Lung (tissue), 12 donors: Measurements from ENCODE around the gene MAP3K2. TPM values are rescaled to one million over a fixed set of nuclear protein-coding genes. Genes with fewer than 3 reads are reported as not detected.
A peak's percentile ranks its signal among the peaks of the same experiment; 100 is the strongest.

Source experiments
- ATAC-seq: fragments of 200-7000 bp; cut with Tn5 transposase; one replicate; pipeline ENCODE4 v1.9.1; 2020; ENCODE audit warnings: moderate number of reproducible peaks; ENCODE audit not compliant: insufficient read depth, low FRiP score
- DNase-seq, 3 donors: peaks; one replicate each; pipeline ENCODE4 v3.0.0-alpha.2; 2013 to 2017
- H3K27ac ChIP-seq, 2 donors: one replicate each; pipeline ENCODE4 v1.5.1; 2013; ENCODE audit warnings: mild to moderate bottlenecking in 2 of 2, moderate library complexity in 2 of 2, control low read depth in 1 of 2, inconsistent platforms in 1 of 2, low read depth in 1 of 2, low read length in 1 of 2
- H3K27me3 ChIP-seq, 3 donors: one replicate each; pipeline ENCODE4 v1.5.1; 2013; ENCODE audit warnings: low read length in 2 of 3; ENCODE audit not compliant: control insufficient read depth in 3 of 3, insufficient read depth in 3 of 3
- H3K36me3 ChIP-seq, 4 donors: one replicate each; pipeline ENCODE4 v1.5.1; 2013; ENCODE audit warnings: low read length in 4 of 4, mild to moderate bottlenecking in 1 of 4, moderate library complexity in 1 of 4; ENCODE audit not compliant: control insufficient read depth in 4 of 4, insufficient read depth in 4 of 4
- H3K4me1 ChIP-seq, 5 donors: one replicate each; pipeline ENCODE4 v1.5.1; 2013; ENCODE audit warnings: low read length in 5 of 5, mild to moderate bottlenecking in 2 of 5, moderate library complexity in 1 of 5; ENCODE audit not compliant: control insufficient read depth in 5 of 5, insufficient read depth in 5 of 5
- H3K4me3 ChIP-seq: one replicate; pipeline ENCODE4 v1.5.1; 2013; ENCODE audit warnings: mild to moderate bottlenecking, control low read depth, moderate library complexity
- H3K9ac ChIP-seq, 2 donors: one replicate each; pipeline ENCODE4 v1.5.1; 2013; ENCODE audit warnings: low read length in 2 of 2, control low read depth in 1 of 2; ENCODE audit not compliant: insufficient read depth in 1 of 2
- H3K9me3 ChIP-seq, 4 donors: one replicate each; pipeline ENCODE4 v1.5.1; 2013; ENCODE audit warnings: low read length in 3 of 4, mild to moderate bottlenecking in 1 of 4, moderate library complexity in 1 of 4; ENCODE audit not compliant: control insufficient read depth in 4 of 4, insufficient read depth in 3 of 4
- CTCF ChIP-seq: IDR thresholded peaks from 2 replicates; pipeline ENCODE4 v1.5.1; 2012; ENCODE audit warnings: mild to moderate bottlenecking; ENCODE audit errors: control extremely low read depth, extremely low read depth
- WGBS, 2 donors: extraction: QIAGEN DNeasy Blood & Tissue Kit; methylation state at CpG; one replicate each; pipeline ENCODE4 v1.1.7; 2013; 5-methylcytosine and 5-hydroxymethylcytosine counted together
- polyA plus RNA-seq, 2 donors: library from polyadenylated mRNA; stranded (reverse); fragments of 200-250 nt; gene quantifications; one replicate each; pipeline ENCODE4 v1.2.1, GENCODE V29; 2013
- total RNA-seq, 2 donors: library from RNA; depleted of rRNA in 1 of 2; stranded (reverse); fragments of >200 nt in 1 of 2; gene quantifications; one replicate each; pipeline ENCODE4 v1.2.1, GENCODE V29; 2014 to 2021
- donor health status: control.
- donor health status: control.
- donor health status: Bipolar disorder and iron deficiency.
- donor health status: healthy.
- donor health status: DM: yes; HTN: yes; CAD: no.

MAP3K2 gene
- total and polyA plus RNA-seq, 4 donors = 8.1 to 81.0 (median 30.8) TPM

DNA sequence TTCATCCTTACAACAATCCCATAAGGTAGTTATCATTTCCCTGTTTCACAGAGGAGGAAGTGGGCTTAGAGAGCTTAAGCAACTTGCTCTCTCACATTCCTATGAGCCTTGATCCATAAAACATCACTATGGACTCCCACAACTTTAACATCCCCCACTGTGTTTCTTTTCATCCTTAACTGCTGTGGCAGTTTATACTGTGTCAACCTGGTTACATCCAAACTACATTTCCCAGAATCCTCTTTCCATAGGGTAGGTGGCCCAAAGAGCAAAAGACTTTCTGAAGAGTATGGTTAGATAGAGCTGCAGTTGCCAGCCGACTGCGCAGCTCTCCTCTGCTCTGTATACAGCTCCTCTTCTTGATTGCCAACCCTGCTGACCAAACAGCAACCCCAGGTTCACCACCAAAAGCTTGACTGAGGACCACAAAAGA, 22.5 kb downstream of the MAP3K2 start:
- ATAC-seq (no peak), DNase-seq (no peak)
- Histone ChIP-seq H3K9me3 (no peaks in the 10 kb centered on the region), H3K4me1 (peaks cover 0 to 8% (median 2%) of the 10 kb centered on the region in 5 donors), H3K9ac (no peak overlapping the region), H3K27me3 (no peaks in the 10 kb centered on the region), H3K36me3 (no peaks in the 10 kb centered on the region), H3K27ac (no peak overlapping the region), H3K4me3 (no peak overlapping the region)
- WGBS, 2 donors = 76 to 86% methylated on average over 2 of the region's 2 CpGs
- TF ChIP-seq CTCF = no peak

DNA sequence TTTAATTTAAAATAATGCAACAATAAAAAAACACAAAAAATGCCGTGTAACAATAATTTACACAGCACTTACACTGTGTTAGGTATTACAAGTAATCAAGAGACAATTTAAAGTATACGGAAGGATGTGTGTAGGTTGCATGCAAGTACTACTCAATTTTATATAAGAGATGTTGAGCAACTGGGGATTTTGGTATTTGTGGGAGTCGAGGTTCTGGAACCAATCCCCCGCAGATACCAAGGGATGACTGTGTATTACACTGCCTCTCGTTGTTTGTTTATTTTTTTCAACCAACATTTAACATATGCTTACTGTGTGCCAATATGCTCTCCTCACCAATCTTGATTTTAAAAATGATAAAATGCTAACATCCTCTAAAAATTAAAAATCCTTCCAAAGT, 24.8 kb downstream of the MAP3K2 start:
- DNase-seq (peak in 1 of 3 donors; percentile 13), ATAC-seq (no peak)
- 66 to 70% methylated on average over 5 of the region's 5 CpGs for WGBS, 2 donors
- H3K27ac ChIP-seq = no peak overlapping the region
- H3K4me1 ChIP-seq = peaks cover 0 to 14% (median 2%) of the 10 kb centered on the region in 5 donors
- H3K9me3 ChIP-seq = no peaks in the 10 kb centered on the region
- H3K4me3 ChIP-seq = no peak overlapping the region
- TF ChIP-seq CTCF = no peak
- no peaks in the 10 kb centered on the region for H3K27me3 ChIP-seq
- no peak overlapping the region for H3K9ac ChIP-seq
- no peaks in the 10 kb centered on the region for H3K36me3 ChIP-seq

DNA sequence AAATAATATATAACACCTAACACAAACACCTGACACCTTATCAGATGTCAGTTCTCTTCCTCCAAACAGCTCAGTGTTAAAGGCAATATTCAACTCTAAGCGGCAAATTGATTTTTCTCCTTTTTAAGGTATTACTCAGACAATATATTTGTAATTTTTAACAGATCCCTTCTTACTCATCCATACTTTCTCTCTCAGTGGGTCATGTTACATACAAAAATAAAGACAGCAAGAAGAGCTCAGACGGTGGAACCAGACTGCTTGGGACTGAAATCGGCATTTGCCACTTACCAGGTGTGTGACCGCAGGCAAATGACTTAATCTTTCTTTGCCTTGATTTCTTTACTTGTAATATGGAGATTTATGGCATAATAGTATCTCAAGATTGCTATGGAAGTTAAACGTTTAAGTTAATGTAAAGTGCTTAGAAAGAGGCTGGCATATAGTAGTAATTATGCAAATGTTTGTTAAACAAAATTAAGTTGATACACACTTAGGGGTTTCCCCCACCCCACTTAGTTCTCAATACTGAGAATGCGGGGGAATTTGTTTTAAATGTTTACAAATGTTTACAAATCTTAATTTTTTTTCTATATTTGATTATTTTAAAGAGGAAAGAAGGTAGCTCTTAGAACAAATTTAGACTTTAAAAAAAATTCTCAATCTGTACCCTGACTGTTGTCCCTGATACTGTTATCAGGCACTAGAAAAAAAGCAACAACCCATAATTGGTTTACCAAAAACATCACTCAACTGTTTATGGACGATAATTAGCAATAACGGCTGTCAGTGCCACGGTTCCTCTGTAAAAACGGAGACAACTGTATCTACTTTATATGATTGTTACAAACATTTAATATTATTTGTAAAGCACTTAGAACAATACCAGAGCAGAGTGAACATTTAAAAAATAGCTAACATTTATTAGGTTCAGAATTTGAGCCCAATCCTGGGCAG, 25.6 kb downstream of the MAP3K2 start:
- Histone ChIP-seq H3K4me1 (peaks cover 0 to 14% (median 3%) of the 10 kb centered on the region in 5 donors), H3K9ac (no peak overlapping the region), H3K27me3 (no peaks in the 10 kb centered on the region), H3K4me3 (no peak overlapping the region), H3K27ac (no peak overlapping the region), H3K9me3 (no peaks in the 10 kb centered on the region), H3K36me3 (no peaks in the 10 kb centered on the region)
- ATAC-seq (no peak), DNase-seq (no peak)
- WGBS, 2 donors = 88 to 90% methylated on average over 10 of the region's 10 CpGs
- TF ChIP-seq CTCF = no peak
